Measurements from ENCODE around the gene PCLO. TPM values are rescaled to one million over a fixed set of nuclear protein-coding genes. Genes with fewer than 3 reads are reported as not detected.

PCLO gene
- total and polyA plus RNA-seq, 2 of the 8 experiments (the other 6 are each of a cell fraction or from before 2014, with no cell fraction given): 1.5 to 3.2 TPM

DNA sequence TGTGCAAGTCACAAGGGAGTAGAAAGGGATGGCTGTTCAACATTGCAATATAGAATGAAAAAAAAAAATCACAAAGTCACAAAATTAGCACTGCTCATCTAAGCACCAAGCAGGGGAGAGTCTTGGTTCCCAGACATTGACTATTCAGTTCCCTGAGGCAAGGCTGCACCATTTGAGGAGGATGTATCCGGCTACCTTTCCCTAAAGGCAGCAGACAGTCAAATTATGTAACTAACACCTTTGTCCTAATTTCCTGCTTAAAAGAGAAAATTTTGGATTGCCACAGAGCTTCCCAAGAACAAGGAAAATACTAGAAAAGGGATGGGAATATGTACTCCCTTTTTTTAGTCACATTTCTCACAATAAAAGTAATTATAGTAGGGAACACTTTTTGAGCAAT is 148.1 kb downstream of the PCLO start (continued):
- TF ChIP-seq CHD7 (IDR thresholded peaks at IDR 0.05; ENCODE audit: insufficient replicate concordance, low read length) (no peak), JUND (IDR thresholded peaks at IDR 0.05; ENCODE audit: low read length) (no peak), TAF1 (IDR thresholded peaks at IDR 0.05; ENCODE audit: low read depth, low read length) (no peak)
